Fibroblast of pulmonary artery (primary cell): ENCODE data around the gene ERBB4.

Experiments
- DNase-seq: peaks from one replicate; pipeline ENCODE4 v3.0.0-alpha.2; 2010; ENCODE audit warnings: low read depth
- H3K4me3 ChIP-seq: replicated peaks from 2 replicates; pipeline ENCODE4 v1.5.1; 2011; ENCODE audit warnings: low read depth, mild to moderate bottlenecking, control low read depth, low read length, moderate library complexity
- CTCF ChIP-seq: IDR thresholded peaks from 2 replicates; pipeline ENCODE4 v1.5.1; 2011; ENCODE audit warnings: mild to moderate bottlenecking, control low read depth, low read length, inconsistent platforms; ENCODE audit errors: missing control alignments

Gene ERBB4

GRCh38 chr2:211652327-211652726 is 886.3 kb downstream of the ERBB4 start:
- no peak for TF ChIP-seq CTCF
- no peak for DNase-seq
- no peak overlapping the region for H3K4me3 ChIP-seq

GRCh38 chr2:211649331-211649730 is 889.3 kb downstream of the ERBB4 start:
- DNase-seq = no peak
- TF ChIP-seq CTCF = no peak
- H3K4me3 ChIP-seq = no peak overlapping the region

- no peak overlapping the region for H3K4me3 ChIP-seq
- no peak for TF ChIP-seq CTCF
- no peak for DNase-seq
These were observed 907.1 kb downstream of the ERBB4 start for GRCh38 chr2:211631503-211631902.

GRCh38 chr2:211623096-211623495 is 915.5 kb downstream of the ERBB4 start:
- DNase-seq = no peak
- no peak for TF ChIP-seq CTCF
- no peak overlapping the region for H3K4me3 ChIP-seq

GRCh38 chr2:211620986-211621385 is 917.6 kb downstream of the ERBB4 start:
- DNase-seq = no peak
- TF ChIP-seq CTCF = no peak
- no peak overlapping the region for H3K4me3 ChIP-seq

- TF ChIP-seq CTCF = no peak
- H3K4me3 ChIP-seq = no peak overlapping the region
- no peak for DNase-seq
These were observed 920.8 kb downstream of the ERBB4 start for GRCh38 chr2:211617803-211618202.

GRCh38 chr2:211611621-211612020 is 927.0 kb downstream of the ERBB4 start:
- TF ChIP-seq CTCF = no peak
- no peak overlapping the region for H3K4me3 ChIP-seq
- DNase-seq = no peak
